Astrocyte of the hippocampus (primary cell): ENCODE data around the gene NALCN.

ENCODE experiments used
- DNase-seq: peaks from one replicate; pipeline ENCODE4 v3.0.0; 2011; ENCODE audit warnings: low read depth, low spot score

Gene NALCN

DNA sequence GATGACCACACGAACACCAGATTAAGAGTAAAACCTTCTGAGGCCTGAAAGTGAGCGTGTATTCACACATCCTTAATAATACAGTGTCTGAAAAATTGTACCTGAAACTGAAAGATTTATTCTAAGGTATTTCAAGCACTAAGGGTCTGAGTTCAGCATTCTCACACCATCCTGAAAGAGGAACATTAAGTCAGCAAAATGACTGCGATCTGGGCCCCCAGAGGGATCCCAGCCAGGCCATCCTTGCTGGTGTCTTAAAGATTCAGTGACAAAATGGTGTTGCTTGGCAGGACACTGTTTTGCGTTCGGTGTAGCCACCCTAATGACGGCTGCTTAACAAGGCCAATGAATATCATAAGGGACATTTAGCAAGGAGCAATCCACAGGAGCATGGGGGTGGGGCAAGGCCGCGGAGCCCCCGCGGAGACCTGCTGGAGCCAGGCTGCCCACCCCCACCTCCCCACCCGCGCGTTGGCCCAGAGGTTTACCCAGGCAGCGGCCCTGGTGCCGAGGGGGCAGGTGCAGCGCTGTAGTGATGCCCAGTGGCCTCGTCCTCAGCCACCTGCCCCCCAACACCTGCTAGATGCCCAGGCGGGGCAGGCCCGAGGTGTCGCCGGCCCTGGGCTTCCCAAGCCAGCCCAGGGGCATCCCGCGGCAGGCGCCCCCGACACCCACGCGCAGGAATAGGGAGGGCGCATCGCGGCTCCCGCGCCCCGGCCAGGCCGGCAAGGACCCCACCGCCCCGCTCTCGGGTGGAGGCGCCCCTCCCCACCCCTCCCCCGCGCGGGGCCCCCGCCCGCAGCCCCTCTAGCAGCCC is 742 bp downstream of the NALCN start:
- DNase-seq = peak; percentile 39

DNA sequence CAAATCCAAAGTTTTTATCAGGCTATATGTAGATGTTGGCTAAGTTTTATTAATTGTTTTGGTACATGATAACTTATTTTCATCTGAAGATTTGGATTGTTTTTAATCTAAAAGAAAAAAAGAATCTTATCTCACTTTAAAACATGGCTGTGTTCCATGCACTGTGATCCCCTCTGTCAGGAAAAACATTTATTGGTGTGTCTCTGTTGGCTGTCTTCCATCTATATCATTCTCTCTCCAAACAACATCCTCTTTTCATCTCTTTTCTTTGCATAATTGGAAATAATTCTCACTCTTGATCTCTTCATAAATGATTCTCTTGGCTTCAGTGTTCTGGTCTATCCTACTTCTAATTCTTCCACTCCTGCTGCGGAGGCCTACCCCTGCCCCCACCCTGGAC is 4.2 kb downstream of the NALCN start:
- DNase-seq = no peak

DNA sequence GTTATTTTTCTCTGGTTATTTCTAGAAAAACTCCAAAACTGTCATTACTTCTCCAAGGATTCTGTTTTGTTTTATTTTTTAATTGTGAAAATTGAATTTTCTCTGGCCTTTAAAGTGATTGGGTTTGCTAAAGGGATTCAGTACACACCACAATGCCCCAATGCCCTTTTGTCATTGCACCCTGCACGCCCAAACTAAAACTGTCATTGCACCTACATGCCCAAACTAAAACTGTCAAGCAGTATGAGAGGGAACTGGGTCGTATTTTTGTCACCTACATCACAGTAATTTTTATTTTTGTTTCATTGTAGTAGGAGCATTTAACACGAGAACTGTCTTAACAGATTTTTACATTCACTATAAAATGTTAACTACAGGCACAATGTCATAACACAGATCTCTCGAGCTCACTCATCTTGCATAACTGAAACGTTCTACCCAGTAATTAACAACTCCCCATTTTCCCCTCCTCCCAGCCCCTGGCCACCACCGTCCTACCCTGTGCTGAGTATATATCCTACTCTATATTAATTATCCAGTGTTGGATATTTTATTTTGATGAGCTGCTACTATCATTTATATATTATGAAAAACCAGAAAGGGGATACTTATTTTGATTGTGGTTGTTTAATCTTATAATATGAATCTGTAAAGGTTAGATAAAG is 7.2 kb downstream of the NALCN start:
- DNase-seq = no peak

DNA sequence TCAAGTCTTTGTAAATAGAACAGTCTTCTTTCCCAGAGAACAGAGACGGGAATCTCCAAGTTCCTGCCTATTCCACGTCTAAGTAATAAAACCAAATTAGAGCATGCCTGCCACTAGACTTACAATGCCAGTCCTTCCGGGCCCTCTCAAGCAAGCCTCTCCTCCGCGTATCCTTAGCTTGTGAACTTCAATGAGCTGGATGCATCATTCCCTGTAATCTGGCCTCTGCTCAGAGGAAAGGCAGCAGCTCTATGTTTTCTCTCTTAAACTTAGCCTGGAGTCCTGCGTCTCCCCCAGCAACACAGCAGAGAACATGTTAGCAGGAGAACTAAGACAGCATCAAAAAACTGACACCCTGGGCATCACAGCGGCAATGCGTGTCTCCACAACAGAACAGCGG is 8.2 kb downstream of the NALCN start:
- no peak for DNase-seq

- DNase-seq = no peak
Observed at GRCh38 chr13:101406791-101407190, 9.5 kb downstream of the NALCN start.

DNA sequence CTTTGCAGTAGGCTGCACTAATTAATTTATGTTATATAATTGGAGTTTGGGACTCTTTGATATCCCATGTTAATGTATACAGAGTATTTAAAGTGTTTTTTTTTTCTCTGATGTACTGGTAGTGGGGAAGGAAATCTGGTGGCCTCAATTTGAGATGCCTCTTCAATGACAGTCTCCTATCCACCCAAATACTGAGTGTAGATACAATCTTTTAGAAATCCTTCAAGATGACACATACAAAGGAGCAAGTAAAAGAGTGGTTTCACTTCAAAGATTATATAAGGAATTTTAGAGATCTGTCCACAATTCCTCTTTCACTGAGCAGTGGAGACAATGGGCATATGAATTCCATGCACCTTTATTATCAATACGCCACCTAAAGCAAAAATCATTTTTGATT is 15.1 kb downstream of the NALCN start:
- DNase-seq = no peak

DNA sequence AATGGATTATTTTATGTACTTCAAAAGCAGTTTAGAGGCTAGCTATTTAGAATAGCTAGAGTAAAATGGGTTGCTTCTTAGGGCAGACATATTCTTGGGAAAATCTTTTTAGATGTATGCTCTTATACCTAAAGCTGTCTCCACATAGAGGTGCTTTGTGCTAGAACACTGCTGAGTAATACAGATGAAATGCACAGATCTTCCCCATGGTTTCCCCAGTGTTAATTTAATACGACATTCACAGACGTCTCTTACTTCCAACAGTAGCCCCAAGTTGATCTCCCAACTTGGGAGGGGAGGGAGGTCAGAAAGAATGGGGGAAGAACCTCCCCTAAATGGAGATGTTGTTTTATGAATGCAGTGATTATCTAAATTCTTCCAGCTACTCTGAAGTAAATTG is 16.9 kb downstream of the NALCN start:
- DNase-seq = peak; percentile 40

DNA sequence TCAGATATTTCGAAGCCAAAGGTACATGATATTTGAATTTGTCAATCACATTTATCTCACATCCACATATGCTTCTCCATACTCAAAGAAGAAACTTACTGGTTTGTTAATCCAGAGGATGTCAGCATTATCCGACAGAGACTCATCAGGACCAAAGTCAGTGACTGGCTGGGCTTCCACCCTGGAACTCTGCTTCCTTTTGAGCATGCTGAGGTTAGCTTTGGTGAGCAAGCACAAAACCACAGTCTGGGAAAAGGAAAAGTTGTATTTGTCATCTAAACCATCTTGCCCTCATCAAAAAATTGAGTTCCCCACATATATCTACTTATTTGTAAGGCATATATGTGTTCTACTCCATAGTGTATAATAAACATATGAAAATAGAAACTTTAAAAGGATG is 17.4 kb downstream of the NALCN start:
- DNase-seq = peak; percentile 73

DNA sequence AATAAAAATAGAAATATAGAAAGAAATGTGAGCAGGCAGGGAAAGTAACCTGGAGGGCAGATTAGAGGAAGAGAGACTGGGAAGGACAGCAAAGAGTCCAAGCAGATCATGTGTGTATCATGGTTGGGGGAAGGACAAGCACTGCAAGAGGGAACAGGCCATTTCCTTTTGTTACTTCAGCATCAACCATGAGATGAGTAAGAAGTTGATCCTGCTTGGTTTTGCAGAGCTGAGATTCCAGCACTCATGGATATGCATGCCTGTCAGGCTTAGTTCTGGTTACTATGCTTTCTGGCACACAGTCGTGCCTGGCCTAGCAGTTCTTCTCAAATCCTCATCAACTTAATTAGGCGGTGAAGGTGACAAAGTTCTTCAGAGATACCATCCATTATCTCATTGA is 18.1 kb downstream of the NALCN start:
- DNase-seq = peak; percentile 37

GRCh38 chr13:101397742-101398141 is 18.6 kb downstream of the NALCN start:
- DNase-seq = peak; percentile 63

DNA sequence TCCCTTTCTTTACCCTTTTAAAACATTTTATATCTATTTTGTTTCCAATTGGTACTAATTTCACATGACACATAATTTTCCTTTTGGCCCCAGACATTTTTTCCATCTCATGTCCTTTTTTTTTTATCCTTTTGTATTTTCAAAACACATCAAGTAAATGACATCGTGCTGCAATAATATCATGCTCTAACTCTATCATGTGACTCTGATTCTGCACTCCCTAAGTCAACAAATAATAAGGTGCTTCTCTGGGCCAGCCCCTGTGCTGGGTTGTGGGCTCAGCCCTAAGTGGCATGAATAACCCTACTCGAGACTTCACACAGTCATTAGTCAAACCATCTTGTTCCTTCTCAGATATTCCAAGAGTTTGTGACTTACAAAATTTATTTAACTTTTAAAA is 21.7 kb downstream of the NALCN start:
- no peak for DNase-seq

DNA sequence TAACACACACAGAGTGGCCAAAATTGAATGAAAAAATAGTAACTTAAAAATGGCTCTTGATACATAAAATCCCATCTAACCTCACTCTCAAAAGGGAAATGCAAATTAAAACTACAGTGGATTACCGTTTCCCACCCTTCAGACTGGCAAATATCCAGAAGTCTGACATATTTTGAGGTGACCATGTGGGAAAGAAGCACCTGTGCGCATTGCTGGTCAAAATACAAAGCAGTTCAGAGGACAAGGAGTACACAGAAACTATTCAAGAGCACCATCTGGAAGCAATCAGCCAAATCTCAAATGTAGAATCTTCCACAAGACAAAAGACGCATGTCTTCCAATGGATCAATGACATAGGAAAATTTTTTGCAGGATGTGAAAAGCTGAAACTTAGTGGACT is 23.2 kb downstream of the NALCN start:
- no peak for DNase-seq

DNA sequence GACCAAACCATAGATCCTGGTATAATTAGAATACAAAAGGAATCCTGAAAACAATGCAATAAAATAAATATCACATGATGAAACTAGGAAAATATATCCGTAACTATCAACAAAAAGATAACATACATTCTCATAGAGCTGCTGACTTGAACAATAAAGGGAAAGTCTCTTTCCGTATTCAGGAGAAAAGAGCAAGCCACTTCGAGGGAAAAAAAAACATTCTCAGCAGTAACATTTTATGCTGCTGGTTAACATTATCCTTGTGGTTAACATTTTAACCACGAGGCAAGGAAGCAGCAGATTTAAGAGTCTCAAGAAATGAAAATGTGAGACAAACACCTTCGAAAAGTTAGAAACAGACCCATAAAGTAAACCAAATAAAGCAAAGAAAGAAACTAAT is 25.8 kb downstream of the NALCN start:
- DNase-seq = peak; percentile 65

GRCh38 chr13:101384929-101385328 is 31.4 kb downstream of the NALCN start:
- no peak for DNase-seq

DNA sequence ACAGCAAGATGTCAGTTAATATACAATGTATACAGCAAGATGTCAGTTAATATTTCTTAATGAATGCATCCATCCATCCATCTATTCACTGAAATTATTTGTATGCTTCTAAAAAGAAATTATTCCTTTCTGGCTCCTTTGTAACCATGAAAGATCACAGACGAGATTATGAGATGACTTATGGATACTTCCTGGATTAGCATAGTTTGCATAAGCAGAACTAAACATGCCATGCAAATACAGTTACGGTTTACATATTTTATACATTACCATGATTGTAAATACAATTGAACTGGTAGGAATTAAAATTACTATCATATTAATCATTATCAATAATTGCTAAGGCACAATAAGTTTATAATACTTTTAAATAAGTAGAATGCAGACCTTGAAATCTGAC is 32.7 kb downstream of the NALCN start:
- DNase-seq = no peak

GRCh38 chr13:101382701-101383100 is 33.6 kb downstream of the NALCN start:
- DNase-seq = no peak

DNA sequence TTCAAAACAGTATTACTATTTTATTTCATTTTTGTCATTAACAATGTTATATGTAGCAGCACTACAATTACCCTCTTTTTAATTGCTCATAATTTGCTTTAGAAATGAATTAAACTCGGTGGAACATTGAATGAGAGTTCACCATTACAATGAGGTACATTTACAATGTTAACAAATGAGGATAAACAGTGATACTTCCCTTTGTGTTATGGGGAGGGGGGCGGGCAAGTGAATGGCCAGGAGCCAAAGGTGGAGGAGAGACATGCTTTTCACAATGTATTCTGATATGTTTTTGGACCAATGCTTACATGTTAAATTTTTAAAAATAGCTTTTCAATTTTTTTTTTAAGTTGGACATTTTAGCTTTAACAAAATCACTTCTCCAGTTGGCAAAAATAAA is 34.2 kb downstream of the NALCN start:
- no peak for DNase-seq

- DNase-seq = no peak
Observed at GRCh38 chr13:101360525-101360924, 55.8 kb downstream of the NALCN start.

GRCh38 chr13:101354895-101355294 is 61.4 kb downstream of the NALCN start:
- no peak for DNase-seq

DNA sequence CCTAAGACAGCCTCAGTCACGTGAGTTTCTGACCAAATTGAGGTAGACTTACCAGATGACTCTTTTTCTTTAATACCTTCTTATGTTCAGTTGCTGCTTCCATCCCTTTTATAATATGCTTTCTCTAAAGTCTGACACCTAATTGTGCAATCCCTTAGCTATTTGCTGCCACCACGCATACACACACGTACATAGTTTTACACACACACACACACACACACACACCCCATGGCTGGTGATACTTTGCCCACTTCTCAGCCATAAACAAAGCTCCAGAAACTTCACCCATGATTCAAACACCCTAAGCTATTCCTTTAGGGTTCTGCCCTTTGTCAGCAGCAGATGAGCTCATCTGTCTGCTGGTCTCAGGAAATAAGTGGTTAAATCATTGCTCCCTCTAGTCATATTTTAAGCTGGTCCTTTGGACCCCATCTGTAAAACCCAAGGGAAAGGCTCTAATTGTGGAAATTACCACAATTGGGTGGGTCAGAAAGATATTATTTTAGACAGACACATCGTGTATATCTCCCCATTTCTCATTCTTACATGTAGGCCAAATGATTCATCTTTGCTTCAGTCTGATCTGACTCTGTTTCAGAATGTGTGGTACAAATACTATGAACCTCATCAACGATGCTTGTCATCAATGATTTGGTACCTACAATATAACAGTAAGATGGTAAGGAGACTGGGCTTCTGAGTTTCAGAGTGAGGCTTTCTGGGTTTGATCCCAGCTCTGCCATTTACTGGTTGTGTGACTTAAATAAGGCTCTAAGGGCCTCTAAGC is 69.2 kb downstream of the NALCN start:
- peak; percentile 16 for DNase-seq

DNA sequence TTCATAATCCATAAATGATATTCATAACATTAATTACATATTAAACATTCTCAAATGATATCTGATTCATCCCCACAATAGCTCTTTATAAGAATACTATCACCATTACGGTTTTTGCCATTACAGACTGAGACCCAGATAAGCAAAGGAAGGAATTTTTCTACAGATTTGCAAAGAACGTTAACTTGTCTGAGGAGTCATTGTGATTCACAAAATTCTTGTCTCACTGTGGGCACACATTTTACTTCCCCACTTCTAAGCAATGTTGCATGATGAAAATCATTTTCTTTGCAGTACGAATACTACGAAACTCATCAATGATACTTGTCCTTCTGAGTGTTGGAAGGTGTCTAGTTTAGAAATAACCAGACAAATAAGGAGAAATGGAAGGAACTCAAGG is 70.1 kb downstream of the NALCN start:
- DNase-seq = no peak

- DNase-seq = no peak
Observed at GRCh38 chr13:101343128-101343787, 73.0 kb downstream of the NALCN start.
